ENCODE results near the gene SIN3B.

The SIN3B gene

GRCh38 chr19:16849168-16849567 is 20.0 kb downstream of the SIN3B start (continued):
- TF ChIP-seq ZNF391 (tag by site-specific recombination; IDR thresholded peaks at IDR 0.05; ENCODE audit: borderline replicate concordance, low read depth) (no peak), ZNF792 (tag by site-specific recombination; IDR thresholded peaks at IDR 0.05) (no peak), ZNF354C (tag by site-specific recombination; IDR thresholded peaks at IDR 0.05; ENCODE audit: borderline replicate concordance, low read depth) (no peak), ZBTB49 (tag by site-specific recombination; IDR thresholded peaks at IDR 0.05; ENCODE audit: low read depth) (no peak)
- TF ChIP-seq, protein P1, sequence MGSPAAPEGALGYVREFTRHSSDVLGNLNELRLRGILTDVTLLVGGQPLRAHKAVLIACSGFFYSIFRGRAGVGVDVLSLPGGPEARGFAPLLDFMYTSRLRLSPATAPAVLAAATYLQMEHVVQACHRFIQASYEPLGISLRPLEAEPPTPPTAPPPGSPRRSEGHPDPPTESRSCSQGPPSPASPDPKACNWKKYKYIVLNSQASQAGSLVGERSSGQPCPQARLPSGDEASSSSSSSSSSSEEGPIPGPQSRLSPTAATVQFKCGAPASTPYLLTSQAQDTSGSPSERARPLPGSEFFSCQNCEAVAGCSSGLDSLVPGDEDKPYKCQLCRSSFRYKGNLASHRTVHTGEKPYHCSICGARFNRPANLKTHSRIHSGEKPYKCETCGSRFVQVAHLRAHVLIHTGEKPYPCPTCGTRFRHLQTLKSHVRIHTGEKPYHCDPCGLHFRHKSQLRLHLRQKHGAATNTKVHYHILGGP (tag by site-specific recombination; IDR thresholded peaks at IDR 0.05), result no peak

GRCh38 chr19:16850133-16850532 is 20.9 kb downstream of the SIN3B start:
- Histone ChIP-seq H3K36me3 (ENCODE audit: control insufficient read depth in 2 of 2, insufficient read depth in 1 of 2, low read length in 2 of 2) (peaks cover 26 to 96% of the 10 kb centered on the region in 2 experiments), H3K4me1 (ENCODE audit: control insufficient read depth, insufficient read depth, low read length) (no peaks in the 10 kb centered on the region), H3K9me3 (ENCODE audit: control insufficient read depth, insufficient read depth, low read depth, low read length) (no peaks in the 10 kb centered on the region), H3K27ac (ENCODE audit: extremely low read depth, low read depth, low read length) (no peak overlapping the region), H3K4me3 (ENCODE audit: low read depth, low read length) (no peak overlapping the region)
- TF ChIP-seq ZNF324 (tag by site-specific recombination; IDR thresholded peaks at IDR 0.05), result no peak
- no peak for TF ChIP-seq ZSCAN23 (tag by site-specific recombination; IDR thresholded peaks at IDR 0.05)
- TF ChIP-seq, protein P2, sequence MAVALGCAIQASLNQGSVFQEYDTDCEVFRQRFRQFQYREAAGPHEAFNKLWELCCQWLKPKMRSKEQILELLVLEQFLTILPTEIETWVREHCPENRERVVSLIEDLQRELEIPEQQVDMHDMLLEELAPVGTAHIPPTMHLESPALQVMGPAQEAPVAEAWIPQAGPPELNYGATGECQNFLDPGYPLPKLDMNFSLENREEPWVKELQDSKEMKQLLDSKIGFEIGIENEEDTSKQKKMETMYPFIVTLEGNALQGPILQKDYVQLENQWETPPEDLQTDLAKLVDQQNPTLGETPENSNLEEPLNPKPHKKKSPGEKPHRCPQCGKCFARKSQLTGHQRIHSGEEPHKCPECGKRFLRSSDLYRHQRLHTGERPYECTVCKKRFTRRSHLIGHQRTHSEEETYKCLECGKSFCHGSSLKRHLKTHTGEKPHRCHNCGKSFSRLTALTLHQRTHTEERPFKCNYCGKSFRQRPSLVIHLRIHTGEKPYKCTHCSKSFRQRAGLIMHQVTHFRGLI (tag by site-specific recombination; IDR thresholded peaks at IDR 0.05), result no peak
- TF ChIP-seq ZNF560 (tag by site-specific recombination; IDR thresholded peaks at IDR 0.05; ENCODE audit: borderline replicate concordance), result no peak
- TF ChIP-seq PRDM1 (tag by site-specific recombination; IDR thresholded peaks at IDR 0.05), result no peak
- no peak for TF ChIP-seq ZNF580 (tag by site-specific recombination; IDR thresholded peaks at IDR 0.05)
- no peak for TF ChIP-seq ZNF777 (tag by site-specific recombination; IDR thresholded peaks at IDR 0.05; ENCODE audit: borderline replicate concordance)
- no peak for TF ChIP-seq ZNF174 (tag by site-specific recombination; IDR thresholded peaks at IDR 0.05)
- TF ChIP-seq ZNF214 (tag by site-specific recombination; IDR thresholded peaks at IDR 0.05; ENCODE audit: borderline replicate concordance), result no peak
- TF ChIP-seq ZNF626 (tag by site-specific recombination; IDR thresholded peaks at IDR 0.05), result no peak
- TF ChIP-seq ZNF155 (tag by site-specific recombination; IDR thresholded peaks at IDR 0.05), result no peak
- TF ChIP-seq ZNF776 (tag by site-specific recombination; IDR thresholded peaks at IDR 0.05; ENCODE audit: borderline replicate concordance), result no peak
- TF ChIP-seq ZNF175 (tag by site-specific recombination; IDR thresholded peaks at IDR 0.05), result no peak
- TF ChIP-seq ZNF274 (IDR thresholded peaks at IDR 0.05; ENCODE audit: low read length), result no peak
- TF ChIP-seq ZNF274 (tag by site-specific recombination; IDR thresholded peaks at IDR 0.05; ENCODE audit: borderline replicate concordance), result no peak
- TF ChIP-seq KLF9 (tag by site-specific recombination; IDR thresholded peaks at IDR 0.05; ENCODE audit: low read depth), result no peak
- no peak for TF ChIP-seq ZNF426 (tag by site-specific recombination; IDR thresholded peaks at IDR 0.05)
- no peak for TF ChIP-seq ZNF132 (tag by site-specific recombination; IDR thresholded peaks at IDR 0.05; ENCODE audit: borderline replicate concordance)
- POLR2A ChIA-PET, result no interaction called here
- CTCF ChIA-PET, result interaction anchor here (0.6 kb wide), 1 partner anchor 499 kb away, joined by 5 read pairs; no protein-coding TSS in a partner anchor
